NCI-H510A (cell line): ENCODE measurements around the gene BCL2.
A peak's percentile ranks its signal among the peaks of the same experiment; 100 is the strongest.

Experiments used
- DNase-seq: peaks from one replicate; lab custom pipeline; 2025; lab: John Stamatoyannopoulos, UW

BCL2 gene

GRCh38 chr18:63180971-63181376 is 138.6 kb downstream of the BCL2 start:
- no peak for DNase-seq

GRCh38 chr18:63180321-63180720 is 139.2 kb downstream of the BCL2 start:
- no peak for DNase-seq

DNA sequence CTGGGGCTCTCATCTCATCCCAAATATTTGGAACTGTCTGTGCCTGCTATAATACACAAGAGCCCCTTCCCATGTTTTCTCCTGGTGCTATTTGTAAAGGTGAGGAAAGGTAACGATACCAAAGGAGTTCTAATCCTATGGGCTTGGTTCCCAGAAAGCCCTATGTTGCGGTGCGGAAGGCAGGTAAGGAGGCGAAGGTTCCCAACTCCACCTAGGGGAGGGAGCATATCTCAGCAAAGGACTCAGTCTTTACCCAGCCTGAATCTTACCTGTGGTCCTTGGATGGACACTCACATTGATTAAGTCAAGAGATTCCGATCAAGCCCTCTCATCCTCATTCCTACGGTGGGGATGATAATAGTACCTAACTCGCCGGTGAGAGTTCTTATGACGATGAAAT is 140.1 kb downstream of the BCL2 start:
- DNase-seq: no peak

DNA sequence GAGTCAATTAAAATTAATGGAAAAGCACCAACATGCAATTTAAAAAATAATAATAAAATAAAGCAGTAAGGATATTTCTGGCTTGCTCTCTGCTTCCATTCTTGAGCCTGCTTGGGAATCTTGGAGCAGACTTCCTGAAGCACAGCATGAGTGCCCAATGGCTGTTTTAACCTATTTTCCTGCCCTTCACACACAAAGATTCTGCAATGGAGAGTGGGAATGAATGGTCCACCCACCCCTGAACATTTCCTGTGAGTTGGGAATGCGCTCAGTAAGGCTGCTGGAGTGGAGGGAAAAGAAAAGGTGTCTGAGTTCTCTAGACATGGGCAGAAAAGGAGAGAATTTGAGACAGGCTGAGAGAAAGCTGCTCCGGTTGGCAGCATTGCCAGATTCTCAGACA is 140.6 kb downstream of the BCL2 start:
- DNase-seq: no peak

DNA sequence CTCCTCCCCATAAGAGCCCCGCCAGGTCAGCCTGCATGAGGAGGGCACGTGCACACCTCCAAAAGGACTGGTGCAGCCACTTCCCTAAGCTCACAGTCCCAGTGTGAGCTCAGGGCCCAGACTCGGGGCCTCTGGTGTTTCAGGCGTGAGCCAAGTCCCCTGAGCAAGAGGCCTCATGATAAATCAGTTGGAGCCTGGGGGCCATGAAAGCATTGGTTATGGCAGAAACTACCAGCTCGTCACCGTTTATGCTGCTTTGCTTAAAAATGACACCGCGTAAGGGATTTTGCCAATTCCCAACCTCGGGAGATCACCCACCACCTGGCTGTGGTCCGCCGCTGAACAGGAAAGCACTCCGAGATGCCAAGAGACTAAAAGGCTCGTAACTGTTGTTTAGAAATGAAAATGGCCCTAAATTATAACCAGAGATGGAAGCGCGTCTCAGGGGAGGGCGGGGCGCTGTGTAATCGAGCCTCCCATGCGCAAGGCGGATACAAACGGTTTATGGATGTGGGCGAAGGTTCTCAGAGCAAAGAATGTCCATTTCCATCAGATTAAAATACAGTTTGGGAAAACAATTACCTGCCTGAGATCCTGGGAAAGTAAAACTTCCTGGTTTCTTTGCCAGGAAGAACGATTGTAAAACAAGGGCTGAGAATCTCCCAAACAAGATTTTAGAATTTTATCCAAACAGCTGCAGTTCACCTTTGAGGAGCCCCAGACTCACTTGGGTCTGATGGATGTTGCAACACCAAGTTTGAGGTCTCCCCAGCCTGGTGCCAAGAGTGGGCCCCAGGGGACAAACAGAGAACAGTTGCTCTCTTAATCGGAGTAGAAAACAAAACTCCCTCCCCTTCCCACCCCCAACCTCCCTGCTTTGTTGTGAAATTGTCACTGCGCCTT is 141.4 kb downstream of the BCL2 start:
- DNase-seq: no peak

DNA sequence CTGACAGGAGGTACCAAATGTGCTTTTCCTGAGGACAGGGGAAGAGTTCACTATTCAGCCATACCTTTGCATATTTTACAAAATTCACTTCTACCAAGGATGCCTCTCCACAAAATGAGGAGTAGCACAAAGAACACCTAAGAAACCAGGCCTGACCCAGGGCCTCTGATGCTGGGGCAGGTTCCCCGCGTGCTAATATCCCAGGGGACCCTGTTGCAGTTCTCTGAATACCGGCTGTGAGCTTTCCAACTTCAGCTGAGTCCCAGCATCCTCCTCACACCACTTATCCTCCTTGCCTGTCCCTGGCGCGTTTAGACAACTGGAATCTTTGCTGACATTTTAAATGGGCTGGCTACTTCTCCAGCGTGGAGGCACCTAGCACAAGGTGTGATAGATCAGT is 142.3 kb downstream of the BCL2 start:
- DNase-seq: no peak

DNA sequence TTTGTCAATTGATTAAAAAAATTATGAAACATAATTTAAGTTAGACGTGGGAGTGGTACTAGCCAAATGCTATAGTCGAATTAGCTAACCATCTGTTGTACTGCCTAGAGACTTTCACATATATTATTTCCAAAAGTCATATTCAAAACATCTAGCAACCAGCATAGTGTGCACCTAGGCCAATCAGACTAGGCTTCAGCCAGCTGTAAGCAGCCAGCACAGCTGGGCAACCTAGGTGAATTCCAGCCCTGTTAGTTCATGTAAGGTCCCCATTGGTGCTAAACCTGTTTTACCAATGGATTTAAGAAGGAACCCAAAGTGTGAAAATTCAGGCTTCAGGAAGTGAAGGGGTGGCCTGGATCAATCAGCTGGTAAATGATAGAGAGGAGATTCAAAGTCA is 144.3 kb downstream of the BCL2 start:
- no peak for DNase-seq

DNA sequence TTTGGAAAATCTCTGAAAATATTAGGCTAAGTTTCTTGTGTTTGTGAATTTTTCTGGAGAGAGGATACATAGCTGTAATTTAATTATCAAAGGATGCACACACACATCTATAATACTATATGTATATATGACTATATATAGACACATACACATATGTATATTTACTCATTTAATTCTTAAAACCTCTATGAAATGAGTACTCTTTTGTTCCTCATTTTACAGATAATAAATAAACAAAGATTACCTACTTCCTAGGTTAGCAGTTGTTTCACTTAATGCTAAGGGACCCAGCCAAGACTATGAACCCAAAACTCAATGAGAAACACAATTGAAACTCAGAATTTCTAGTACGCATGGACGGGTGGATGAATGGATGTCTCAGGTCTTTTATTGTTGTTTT is 145.6 kb downstream of the BCL2 start:
- DNase-seq: no peak

DNA sequence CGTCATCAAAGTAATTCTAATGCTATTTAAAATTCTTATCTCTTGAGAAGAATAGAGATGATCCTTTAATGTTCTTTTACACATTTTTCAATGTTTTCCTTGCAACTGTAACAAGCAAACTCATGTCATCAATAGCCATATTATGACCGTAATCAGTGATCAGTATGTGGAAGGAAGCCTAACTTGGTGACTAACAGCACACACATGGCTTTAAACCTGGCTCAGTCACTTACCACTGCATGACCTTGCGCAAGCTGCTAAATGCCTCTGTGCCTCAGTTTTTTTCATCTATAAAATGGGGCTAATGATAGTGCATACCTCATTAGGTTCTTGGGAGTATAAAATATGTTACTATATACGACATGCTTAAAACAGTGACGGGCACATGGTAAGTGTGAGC is 149.7 kb downstream of the BCL2 start:
- DNase-seq: no peak

GRCh38 chr18:63168287-63168686 is 151.3 kb downstream of the BCL2 start:
- DNase-seq: no peak

DNA sequence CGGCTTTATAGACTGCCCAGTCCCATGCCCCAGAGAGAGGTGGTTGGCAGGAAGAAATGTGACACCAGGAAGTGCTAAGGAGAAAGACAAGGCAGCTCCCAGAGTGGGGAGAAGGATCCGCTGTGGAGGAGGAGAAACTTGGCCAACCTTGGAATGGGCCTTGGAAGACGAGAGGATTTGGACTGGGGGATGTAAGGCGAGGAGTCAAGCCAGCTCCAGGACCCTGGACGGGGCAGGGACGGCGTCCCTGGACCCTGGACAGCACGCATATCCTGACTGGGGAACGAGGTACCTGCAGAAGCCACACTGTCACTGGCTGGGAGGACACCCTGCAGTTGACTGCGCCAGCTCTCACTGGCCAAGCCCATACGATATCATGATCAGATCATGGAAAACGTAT is 153.4 kb downstream of the BCL2 start:
- DNase-seq: no peak

DNA sequence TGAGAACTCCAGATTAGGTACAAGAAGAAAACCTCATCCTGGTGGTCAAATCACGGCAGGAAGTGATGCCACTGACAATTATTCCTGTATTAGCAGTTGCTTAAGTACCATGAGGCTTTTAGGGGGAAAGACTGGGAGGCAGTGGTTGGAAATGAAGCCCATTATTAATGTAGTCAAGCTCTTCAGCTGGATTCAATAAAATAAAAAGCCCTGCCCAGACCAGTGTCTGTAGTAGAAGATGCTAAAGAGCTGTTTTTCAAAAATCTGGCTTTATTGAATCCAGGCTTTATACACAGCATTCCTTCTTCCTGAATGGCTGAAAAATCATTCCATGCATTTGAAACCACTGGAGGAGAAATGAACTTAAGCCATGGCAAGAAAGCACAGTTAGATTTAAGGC is 155.2 kb downstream of the BCL2 start:
- DNase-seq: no peak

DNA sequence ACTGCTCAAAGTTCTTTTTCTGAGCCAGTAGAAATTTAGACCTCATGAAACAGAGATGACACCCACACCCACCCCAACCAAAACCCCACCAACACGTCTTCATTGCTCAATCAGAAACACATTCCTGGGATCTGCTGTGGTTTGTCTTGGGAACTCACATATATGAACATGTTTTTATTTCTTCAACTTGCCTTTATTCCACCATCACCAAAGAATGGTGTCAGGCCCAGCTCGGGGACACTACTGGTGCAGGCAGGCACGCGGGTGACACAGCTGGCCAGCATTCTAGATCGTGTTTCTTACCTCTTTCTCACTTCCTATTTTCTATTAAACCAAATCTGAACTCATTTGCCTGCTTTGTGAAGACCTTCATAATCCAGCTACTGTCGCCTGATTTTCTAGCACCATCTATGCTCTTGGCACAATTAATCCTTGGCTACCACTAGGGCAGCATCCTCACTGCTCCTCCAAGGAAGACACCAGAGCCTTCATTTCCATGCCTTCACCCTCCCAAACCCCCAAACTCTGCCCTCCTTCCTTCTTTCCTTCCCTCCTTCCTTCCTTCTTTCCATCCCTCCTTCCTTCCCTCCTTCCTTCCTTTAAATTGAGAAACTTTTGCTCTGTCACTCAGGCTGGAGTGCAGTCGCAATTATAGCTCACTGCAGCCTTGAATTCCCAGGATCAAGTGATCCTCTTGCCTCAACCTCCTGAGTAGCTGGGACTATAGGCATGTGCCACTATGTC is 157.1 kb downstream of the BCL2 start:
- no peak for DNase-seq

- DNase-seq: peak; percentile 69
These were observed 157.8 kb downstream of the BCL2 start for GRCh38 chr18:63161761-63162195.

DNA sequence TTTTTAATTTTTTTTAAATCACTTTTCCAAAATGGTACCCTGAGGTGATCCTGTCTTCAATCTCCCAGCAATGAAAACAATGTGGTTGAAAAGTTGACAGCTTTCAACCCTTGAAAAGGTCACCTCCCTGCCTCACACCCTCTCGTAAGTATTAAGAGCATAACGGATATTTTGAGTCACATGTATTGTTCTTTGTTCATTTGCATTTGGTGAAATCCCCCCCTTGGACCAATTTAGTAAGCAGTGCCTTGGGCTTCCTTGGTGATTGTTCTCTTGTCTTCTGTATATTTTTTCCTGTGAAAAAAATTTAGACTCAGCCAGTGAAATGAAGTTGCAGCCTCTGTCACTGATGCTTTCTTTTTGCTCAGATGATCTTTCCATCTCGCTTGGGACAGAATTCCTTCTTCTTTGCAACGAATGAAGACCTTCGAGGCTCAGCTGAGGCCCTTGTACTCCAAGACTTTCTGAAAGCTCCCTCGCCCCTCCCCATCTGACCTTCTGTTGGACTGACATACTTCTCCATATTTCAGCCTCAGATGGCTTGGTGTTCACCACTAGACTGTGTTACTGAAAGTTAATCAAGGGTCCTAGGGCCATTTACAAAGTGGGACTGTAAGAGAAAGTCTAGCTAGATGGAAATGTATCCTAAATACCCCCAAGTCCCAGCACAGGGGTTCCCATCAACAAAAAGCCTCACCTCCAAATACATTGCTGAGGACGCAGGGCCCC is 158.4 kb downstream of the BCL2 start:
- no peak for DNase-seq

DNA sequence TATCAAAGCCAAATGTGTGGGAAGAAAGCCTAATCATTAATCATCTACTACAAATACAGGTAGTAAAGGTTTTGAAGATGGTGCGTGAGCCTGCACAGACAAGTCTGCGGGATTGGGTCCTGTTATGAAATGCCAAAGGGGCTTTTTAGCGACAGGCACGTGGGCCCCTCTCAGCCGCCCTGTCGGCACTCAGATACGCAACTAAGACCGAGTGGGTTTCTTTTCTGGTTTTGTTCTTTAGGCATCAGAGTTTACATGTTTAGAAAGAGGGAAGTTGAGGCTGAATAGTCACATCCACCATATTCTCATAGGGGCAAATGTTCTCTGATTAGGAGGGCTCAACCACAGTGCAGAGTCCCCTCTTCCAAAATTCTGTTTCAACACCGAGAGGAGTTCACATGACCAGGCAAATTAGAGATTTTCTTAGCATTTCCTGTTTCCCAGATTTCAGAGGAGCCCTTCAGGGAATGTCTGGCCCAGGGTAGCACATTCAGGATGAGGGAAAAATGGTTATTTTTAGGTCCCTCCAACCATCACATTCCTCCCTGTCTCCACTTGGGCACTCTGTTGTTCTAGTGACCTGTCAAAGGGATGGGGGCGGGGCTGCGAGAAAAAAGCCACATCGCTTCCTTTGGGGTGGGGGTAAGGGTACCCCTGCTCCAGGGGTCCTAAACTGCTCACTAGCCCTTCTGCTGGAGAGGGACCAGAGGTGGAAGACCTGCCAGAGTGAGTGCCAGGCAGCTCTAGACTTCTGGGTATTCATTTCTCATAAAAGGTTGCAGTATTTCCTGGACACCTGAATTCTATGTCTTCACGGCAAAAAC is 159.2 kb downstream of the BCL2 start:
- no peak for DNase-seq

- DNase-seq: no peak
These were observed 160.0 kb downstream of the BCL2 start for GRCh38 chr18:63159590-63159989.

DNA sequence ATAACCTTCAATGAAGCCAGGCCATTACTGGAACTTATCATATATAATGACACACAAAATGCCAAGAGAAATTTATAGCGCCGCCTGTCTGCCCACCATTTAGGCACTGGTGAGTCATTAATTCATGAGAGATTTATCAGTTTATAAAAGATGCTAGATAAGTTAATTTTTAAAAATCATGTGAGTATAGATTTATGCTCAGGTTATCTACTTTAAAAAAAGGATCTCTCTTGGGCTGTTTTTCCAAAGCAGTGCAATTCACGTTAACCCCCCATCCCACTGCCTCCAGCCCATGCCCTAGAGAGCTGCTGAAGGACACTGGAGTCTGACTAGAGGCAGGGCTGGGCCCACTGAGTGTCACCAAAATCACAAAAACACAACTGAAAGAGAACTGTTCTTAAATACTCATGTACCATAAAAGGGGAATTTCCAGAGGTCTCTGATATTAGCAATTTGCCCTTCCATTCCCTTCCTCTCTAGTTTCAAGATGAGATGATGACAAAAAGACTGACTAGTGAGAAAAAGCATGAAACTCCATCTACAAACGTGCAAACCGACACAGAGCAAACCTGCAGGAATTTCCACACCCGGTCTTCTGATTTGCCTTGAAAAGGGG is 160.8 kb downstream of the BCL2 start:
- no peak for DNase-seq

DNA sequence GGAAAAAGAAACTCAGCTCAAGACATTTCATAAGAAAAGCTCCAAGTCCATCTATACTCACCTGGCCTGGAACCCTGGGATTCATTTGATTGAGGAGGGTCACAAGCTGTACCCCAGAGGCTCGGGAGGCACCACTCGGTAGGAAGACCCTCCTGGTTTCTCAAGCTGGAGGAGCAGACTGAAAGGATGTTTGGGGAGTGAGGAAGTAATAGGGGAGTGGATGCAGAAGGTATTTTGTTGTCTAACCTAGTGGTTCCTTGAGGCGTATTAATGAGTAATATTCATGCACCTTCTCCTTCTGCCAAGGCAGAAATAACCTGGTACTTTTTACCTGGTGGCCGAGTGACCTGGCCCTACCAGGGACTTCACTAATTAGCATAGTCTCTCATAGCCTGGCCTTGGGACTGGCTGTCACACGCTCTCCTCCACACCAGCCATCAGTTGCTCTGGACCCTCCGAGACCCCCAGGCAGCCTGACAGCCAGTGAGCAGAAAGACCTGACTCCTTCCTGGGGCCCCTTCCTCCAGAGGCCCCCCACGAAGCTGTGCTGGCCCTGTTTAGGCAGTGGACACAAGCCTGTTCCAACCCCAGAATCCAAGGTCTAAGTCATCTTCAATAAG is 161.4 kb downstream of the BCL2 start:
- no peak for DNase-seq

- DNase-seq: peak; percentile 63
These were observed 162.1 kb downstream of the BCL2 start for GRCh38 chr18:63157293-63158011.
